Panc1 (cell line): Measurements from ENCODE around the gene SLC44A4. TPM values are rescaled to one million over a fixed set of nuclear protein-coding genes. Genes with fewer than 3 reads are reported as not detected.

Experiments used
- ATAC-seq: fragments of 200-7000 bp; cut with Tn5 transposase; 2 replicates; pipeline ENCODE4 v1.9.1; 2020; ENCODE audit warnings: mild to moderate bottlenecking, moderate library complexity
- BruUV-seq: library from RNA; stranded (reverse); fragments of 400-500 nt; replicated peaks from 2 replicates; lab custom pipeline; 2021; lab: Mats Ljungman, UMichigan
- CTCF ChIA-PET: fragments of 300-600 bp; sonication (Branson Sonifier 250); formaldehyde crosslinking; loops from one replicate; lab custom pipeline; 2022; ENCODE audit warnings: antibody characterized with exemption; lab: Charles Lee
- POLR2A ChIA-PET: fragments of 300-600 bp; sonication (Branson Sonifier 250); formaldehyde crosslinking; loops from one replicate; lab custom pipeline; 2022; ENCODE audit warnings: antibody characterized with exemption; lab: Charles Lee
- DNase-seq: peaks from one replicate; pipeline ENCODE4 v3.0.0-alpha.2; 2010; ENCODE audit warnings: low read depth, low spot score
- H3K27ac ChIP-seq: 2 replicates; pipeline ENCODE4 v1.5.1; 2011; ENCODE audit warnings: mild to moderate bottlenecking, low read length, inconsistent platforms
- H3K27me3 ChIP-seq: fragments of 200-500 bp; sonication (Bioruptor generic); 2 replicates; pipeline ENCODE4 v1.6.0; 2014; ENCODE audit warnings: low read length, inconsistent platforms; ENCODE audit not compliant: control insufficient read depth, insufficient read depth
- H3K36me3 ChIP-seq: fragments of 200-500 bp; sonication (Bioruptor generic); 2 replicates; pipeline ENCODE4 v1.5.1; 2014; ENCODE audit warnings: inconsistent platforms, mild to moderate bottlenecking, low read length, moderate library complexity; ENCODE audit not compliant: control insufficient read depth, insufficient read depth
- H3K4me1 ChIP-seq: 2 replicates; pipeline ENCODE4 v1.5.1; 2011; ENCODE audit warnings: inconsistent platforms, mild to moderate bottlenecking, low read length, moderate library complexity; ENCODE audit not compliant: control insufficient read depth, insufficient read depth
- H3K4me3 ChIP-seq, 2 experiments: 2 replicates each; pipeline ENCODE4 v1.5.1; 2011 to 2012; ENCODE audit warnings: low read depth in 2 of 2, low read length in 2 of 2, mild to moderate bottlenecking in 2 of 2, inconsistent platforms in 1 of 2, moderate library complexity in 1 of 2
- H3K9me3 ChIP-seq: fragments of 200-500 bp; sonication (Bioruptor generic); 2 replicates; pipeline ENCODE4 v1.5.1; 2014; ENCODE audit warnings: low read depth, mild to moderate bottlenecking, inconsistent platforms, low read length, moderate library complexity; ENCODE audit not compliant: control insufficient read depth, insufficient read depth
- POLR2AphosphoS5 ChIP-seq: IDR thresholded peaks from 2 replicates; pipeline ENCODE4 v1.6.1; 2012; ENCODE audit warnings: mild to moderate bottlenecking, low read depth, low read length, moderate library complexity
- SIN3A ChIP-seq: IDR thresholded peaks from 2 replicates; pipeline ENCODE4 v1.6.1; 2012; ENCODE audit warnings: low read depth, mild to moderate bottlenecking, low read length, moderate library complexity, borderline replicate concordance; ENCODE audit not compliant: insufficient read depth
- TCF7L2 ChIP-seq: IDR thresholded peaks from 2 replicates; pipeline ENCODE4 v1.6.1; 2011; ENCODE audit warnings: mild to moderate bottlenecking, low read depth, low read length, inconsistent platforms
- in situ Hi-C: cut with HindIII; loops from 2 replicates; pipeline ENCODE4 v1.10.0; 2016; ENCODE audit warnings: low sequenced_read_pairs, low pct_unique_long_range_greater_than_20kb
- intact Hi-C: fragments of 100-400 bp; cut with micrococcal nuclease; formaldehyde crosslinking; loops from one replicate; pipeline ENCODE4 v1.10.0; 2022; ENCODE audit not compliant: unreplicated experiment
- total RNA-seq: library from RNA; stranded (reverse); gene quantifications from one replicate; pipeline ENCODE4 v1.2.1, GENCODE V29; 2021; ENCODE audit not compliant: unreplicated experiment
- TF ChIP-seq, protein P1 (sequence below): fragments of 450-650 bp; IDR thresholded peaks from 2 replicates; pipeline ENCODE4 v1.5.1; 2017; ENCODE audit warnings: mild to moderate bottlenecking
- TF ChIP-seq, protein P2 (sequence below), 2 experiments: IDR thresholded peaks; 2 replicates each; pipeline ENCODE4 v1.6.1; 2011 to 2012; ENCODE audit warnings: low read depth in 2 of 2, control low read depth in 1 of 2, low read length in 1 of 2, mild to moderate bottlenecking in 1 of 2, moderate library complexity in 1 of 2; ENCODE audit not compliant: insufficient read depth in 1 of 2

SLC44A4 gene
- total RNA-seq, 1 experiment from 2014 or later, result 2.7 TPM

DNA sequence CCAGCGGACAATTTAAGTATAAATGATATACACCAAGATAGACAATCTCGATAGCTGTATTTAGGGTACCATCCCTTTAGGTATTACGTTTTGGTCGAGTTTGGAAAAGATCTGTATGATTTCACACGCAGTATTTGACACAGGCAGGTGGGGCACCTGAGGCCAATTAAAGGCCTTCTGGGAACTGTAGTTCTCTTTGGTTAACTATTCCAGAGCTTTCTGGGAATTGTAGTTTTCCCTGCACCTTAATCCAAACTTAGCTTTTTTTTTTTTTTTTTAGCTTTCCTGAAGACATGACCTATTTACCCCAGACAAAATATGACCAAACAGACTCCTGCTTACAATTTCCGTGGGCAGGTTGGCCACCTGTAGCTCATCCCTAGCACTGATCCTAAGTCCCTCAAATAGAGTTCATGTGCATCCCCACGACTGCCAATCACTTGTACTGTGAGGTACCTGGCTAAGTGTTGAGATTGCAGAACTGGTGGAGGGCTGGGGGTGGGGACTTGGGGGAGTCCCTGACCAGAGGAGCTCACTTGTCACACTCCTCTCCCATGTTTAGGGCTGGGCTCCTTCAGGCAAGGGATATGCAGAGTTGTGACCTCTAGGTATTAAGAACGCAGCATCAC, 19.7 kb upstream of the SLC44A4 start:
- H3K36me3 ChIP-seq, result no peaks in the 10 kb centered on the region; the same call in 1 of the 2 replicates
- H3K27me3 ChIP-seq, result no peaks in the 10 kb centered on the region
- H3K4me1 ChIP-seq, result peaks cover 23% of the 10 kb centered on the region
- TF ChIP-seq TCF7L2 (no peak), SIN3A (no peak), POLR2AphosphoS5 (no peak; the same call in 1 of the 2 replicates)
- TF ChIP-seq, protein P1, sequence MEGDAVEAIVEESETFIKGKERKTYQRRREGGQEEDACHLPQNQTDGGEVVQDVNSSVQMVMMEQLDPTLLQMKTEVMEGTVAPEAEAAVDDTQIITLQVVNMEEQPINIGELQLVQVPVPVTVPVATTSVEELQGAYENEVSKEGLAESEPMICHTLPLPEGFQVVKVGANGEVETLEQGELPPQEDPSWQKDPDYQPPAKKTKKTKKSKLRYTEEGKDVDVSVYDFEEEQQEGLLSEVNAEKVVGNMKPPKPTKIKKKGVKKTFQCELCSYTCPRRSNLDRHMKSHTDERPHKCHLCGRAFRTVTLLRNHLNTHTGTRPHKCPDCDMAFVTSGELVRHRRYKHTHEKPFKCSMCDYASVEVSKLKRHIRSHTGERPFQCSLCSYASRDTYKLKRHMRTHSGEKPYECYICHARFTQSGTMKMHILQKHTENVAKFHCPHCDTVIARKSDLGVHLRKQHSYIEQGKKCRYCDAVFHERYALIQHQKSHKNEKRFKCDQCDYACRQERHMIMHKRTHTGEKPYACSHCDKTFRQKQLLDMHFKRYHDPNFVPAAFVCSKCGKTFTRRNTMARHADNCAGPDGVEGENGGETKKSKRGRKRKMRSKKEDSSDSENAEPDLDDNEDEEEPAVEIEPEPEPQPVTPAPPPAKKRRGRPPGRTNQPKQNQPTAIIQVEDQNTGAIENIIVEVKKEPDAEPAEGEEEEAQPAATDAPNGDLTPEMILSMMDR, result no peak
- TF ChIP-seq, protein P2, sequence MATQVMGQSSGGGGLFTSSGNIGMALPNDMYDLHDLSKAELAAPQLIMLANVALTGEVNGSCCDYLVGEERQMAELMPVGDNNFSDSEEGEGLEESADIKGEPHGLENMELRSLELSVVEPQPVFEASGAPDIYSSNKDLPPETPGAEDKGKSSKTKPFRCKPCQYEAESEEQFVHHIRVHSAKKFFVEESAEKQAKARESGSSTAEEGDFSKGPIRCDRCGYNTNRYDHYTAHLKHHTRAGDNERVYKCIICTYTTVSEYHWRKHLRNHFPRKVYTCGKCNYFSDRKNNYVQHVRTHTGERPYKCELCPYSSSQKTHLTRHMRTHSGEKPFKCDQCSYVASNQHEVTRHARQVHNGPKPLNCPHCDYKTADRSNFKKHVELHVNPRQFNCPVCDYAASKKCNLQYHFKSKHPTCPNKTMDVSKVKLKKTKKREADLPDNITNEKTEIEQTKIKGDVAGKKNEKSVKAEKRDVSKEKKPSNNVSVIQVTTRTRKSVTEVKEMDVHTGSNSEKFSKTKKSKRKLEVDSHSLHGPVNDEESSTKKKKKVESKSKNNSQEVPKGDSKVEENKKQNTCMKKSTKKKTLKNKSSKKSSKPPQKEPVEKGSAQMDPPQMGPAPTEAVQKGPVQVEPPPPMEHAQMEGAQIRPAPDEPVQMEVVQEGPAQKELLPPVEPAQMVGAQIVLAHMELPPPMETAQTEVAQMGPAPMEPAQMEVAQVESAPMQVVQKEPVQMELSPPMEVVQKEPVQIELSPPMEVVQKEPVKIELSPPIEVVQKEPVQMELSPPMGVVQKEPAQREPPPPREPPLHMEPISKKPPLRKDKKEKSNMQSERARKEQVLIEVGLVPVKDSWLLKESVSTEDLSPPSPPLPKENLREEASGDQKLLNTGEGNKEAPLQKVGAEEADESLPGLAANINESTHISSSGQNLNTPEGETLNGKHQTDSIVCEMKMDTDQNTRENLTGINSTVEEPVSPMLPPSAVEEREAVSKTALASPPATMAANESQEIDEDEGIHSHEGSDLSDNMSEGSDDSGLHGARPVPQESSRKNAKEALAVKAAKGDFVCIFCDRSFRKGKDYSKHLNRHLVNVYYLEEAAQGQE (IDR thresholded peaks at IDR 0.05; ENCODE audit: insufficient read depth in 1 of 2, low read depth in 2 of 2, low read length in 1 of 2), result no peak
- H3K4me3 ChIP-seq, result peak overlapping the region; percentile 73 to 96
- BruUV-seq, result no TSS peak
- ATAC-seq (peak; percentile 31; the same call in 1 of the 2 replicates), DNase-seq (no peak)
- ChIA-PET CTCF (interaction anchor here (0.5 to 0.7 kb wide), 4 partner anchors 9 to 1098 kb away, joined by 3 to 4 read pairs (median 3); no protein-coding TSS in a partner anchor), POLR2A (interaction anchor here (0.5 to 0.9 kb wide), 3 partner anchors 24 to 163 kb away, joined by 5 to 11 read pairs (median 7); no protein-coding TSS in a partner anchor)
- no peaks in the 10 kb centered on the region for H3K9me3 ChIP-seq
- H3K27ac ChIP-seq, result peak overlapping the region; percentile 91
- intact Hi-C loops, result no loop called here
- in situ Hi-C loops, result no loop called here

DNA sequence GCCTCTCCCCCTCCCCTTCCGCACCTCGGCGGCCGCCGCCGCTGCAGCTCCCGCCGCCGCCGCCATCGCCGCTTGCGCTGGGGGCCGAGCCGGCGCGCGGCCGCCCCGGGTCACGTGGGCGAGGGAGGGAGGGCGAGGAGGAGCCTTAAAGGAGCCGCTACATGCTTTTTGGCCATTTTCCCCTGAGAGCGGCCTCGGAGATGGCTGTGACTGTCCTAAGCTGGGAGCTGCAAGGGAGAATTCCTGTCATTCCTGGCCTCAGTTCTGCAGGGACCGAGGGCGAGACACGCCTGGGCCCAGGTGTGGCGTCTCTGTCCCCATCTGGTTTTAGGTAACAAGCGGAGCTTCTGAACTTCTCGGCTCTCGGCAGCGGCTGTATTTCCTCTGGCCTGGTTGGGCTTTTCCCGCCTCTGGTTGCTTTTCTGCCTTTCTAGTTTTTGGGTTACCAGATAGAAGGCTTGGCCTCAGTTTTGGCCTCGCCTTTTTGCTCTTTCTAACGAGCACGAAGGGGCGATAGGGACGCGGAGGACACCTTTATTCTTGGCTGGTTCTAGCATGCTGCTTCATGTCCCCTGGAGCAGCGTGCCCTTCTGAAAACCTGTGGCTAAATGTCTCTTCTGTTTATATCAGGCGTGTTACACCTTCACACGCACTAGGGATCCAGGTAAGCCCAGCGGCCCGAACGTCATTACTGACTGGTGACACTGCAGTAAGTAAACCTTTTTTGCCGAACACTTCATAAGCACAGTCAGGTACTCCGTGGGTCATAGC, 19.0 kb upstream of the SLC44A4 start, which contains the start of gene EHMT2:
EHMT2 (minus strand) TSS at position 87 of the 771 bp plus-strand sequence; CDS start at position 66, 21 bp downstream.
- BruUV-seq, result TSS peak; percentile 96

More for the DNA sequence above, 19.0 kb upstream of the SLC44A4 start, which contains the start of gene EHMT2:
- ATAC-seq (peak; percentile 71), DNase-seq (peak; percentile 38)
- CTCF ChIA-PET, result interaction anchor here (0.5 to 0.7 kb wide), 4 partner anchors 8 to 72 kb away, joined by 3 to 4 read pairs (median 3); no protein-coding TSS in a partner anchor
- Histone ChIP-seq H3K27ac (peak within 1 kb of the TSS; percentile 91), H3K9me3 (no peaks in the 10 kb centered on the region), H3K27me3 (no peaks in the 10 kb centered on the region), H3K4me1 (peaks cover 21% of the 10 kb centered on the region), H3K4me3 (peak within 1 kb of the TSS; percentile 73 to 96), H3K36me3 (no peaks in the 10 kb centered on the region; the same call in 1 of the 2 replicates)
- intact Hi-C loops (no loop called here), in situ Hi-C loops (no loop called here)
- TF ChIP-seq TCF7L2, result 0 out of 2 replicates have a peak, but pooled peaks have one; percentile 50
- peak; percentile 60 for TF ChIP-seq POLR2AphosphoS5
- TF ChIP-seq, protein P2 (IDR thresholded peaks at IDR 0.05; ENCODE audit: insufficient read depth in 1 of 2, low read depth in 2 of 2, low read length in 1 of 2), result no peak
- TF ChIP-seq, protein P1, result no peak
- POLR2A ChIA-PET, result interaction anchor here (0.5 to 0.9 kb wide), 2 partner anchors 10 to 24 kb away, joined by 5 to 16 read pairs; no protein-coding TSS in a partner anchor
